Kidney (tissue), 14 donors: Measurements from ENCODE around the gene RRP1. TPM values are rescaled to one million over a fixed set of nuclear protein-coding genes. Genes with fewer than 3 reads are reported as not detected.

Experiments used
- DNase-seq, 5 donors: peaks; one replicate each; pipeline ENCODE4 v3.0.0-alpha.2; 2013 to 2020
- FAIRE-seq: peaks from 2 replicates; lab custom pipeline; 2012; peaks lifted over from hg19 to GRCh38; lab: Jason Lieb, UNC
- H3K27ac ChIP-seq, 2 donors: one replicate each; pipeline ENCODE4 v1.7.0; 2013; ENCODE audit warnings: low read depth in 2 of 2, low read length in 2 of 2, inconsistent platforms in 1 of 2
- H3K27me3 ChIP-seq: one replicate; pipeline ENCODE4 v1.7.1; 2013; ENCODE audit warnings: low read length, inconsistent platforms; ENCODE audit not compliant: control insufficient read depth, insufficient read depth
- H3K36me3 ChIP-seq, 3 donors: one replicate each; pipeline versions ENCODE4 v1.7.0 to v1.7.1; 2013; ENCODE audit warnings: low read length in 3 of 3, control low read depth in 1 of 3, inconsistent platforms in 1 of 3; ENCODE audit not compliant: insufficient read depth in 3 of 3, control insufficient read depth in 2 of 3
- H3K4me1 ChIP-seq, 3 donors: one replicate each; pipeline versions ENCODE4 v1.7.0 to v1.7.1; 2013; ENCODE audit warnings: low read length in 3 of 3, inconsistent platforms in 1 of 3, low read depth in 1 of 3; ENCODE audit not compliant: control insufficient read depth in 2 of 3, insufficient read depth in 2 of 3
- H3K4me3 ChIP-seq, 3 donors: one replicate each; pipeline versions ENCODE4 v1.7.0 to v1.8.1; 2013; ENCODE audit warnings: low read length in 3 of 3, control low read depth in 1 of 3, inconsistent platforms in 1 of 3
- H3K9ac ChIP-seq, 3 donors: one replicate each; pipeline versions ENCODE4 v1.7.0 to v1.7.1; 2013; ENCODE audit warnings: low read length in 3 of 3, control low read depth in 1 of 3, inconsistent platforms in 1 of 3
- H3K9me3 ChIP-seq, 3 donors: one replicate each; pipeline versions ENCODE4 v1.7.0 to v1.7.1; 2013; ENCODE audit warnings: low read length in 3 of 3, control low read depth in 1 of 3, inconsistent platforms in 1 of 3; ENCODE audit not compliant: control insufficient read depth in 2 of 3, insufficient read depth in 1 of 3
- intact Hi-C: fragments of 100-400 bp; cut with DNase I; formaldehyde crosslinking; loops from one replicate; pipeline ENCODE4 v1.11.1; 2022
- polyA plus RNA-seq: library from polyadenylated mRNA; stranded (reverse); fragments of 350-450 nt; fragmentation: Illumina TruSeq; extraction: RNeasy Lipid Tissue Mini Kit (QIAGEN cat#74804); gene quantifications from one replicate; pipeline ENCODE4 v1.2.3, GENCODE V29; 2014; ENCODE audit warnings: low read depth, low replicate concordance; ENCODE audit not compliant: insufficient read depth
- total RNA-seq: library from RNA; stranded (reverse); fragmentation: NEBNext Ultra II Directional; extraction: Animal tissue kit (Norgen Biotek cat#: 25700); gene quantifications from one replicate; pipeline ENCODE4 v1.2.1, GENCODE V29; 2021
- TF ChIP-seq, protein P1 (sequence below): IDR thresholded peaks from 3 replicates; pipeline ENCODE4 v1.5.1; 2012; ENCODE audit warnings: mild to moderate bottlenecking, moderate library complexity, borderline replicate concordance; ENCODE audit not compliant: insufficient read depth; ENCODE audit errors: extremely low read depth
- donor health status: control.
- donor health status: control.
- donor health status: control.
- donor health status: control.
- donor health status: control.
- donor health status: DM: yes; HTN: yes; CAD: no.
- donor health status: Normal renal cell carcinoma (clear cell type).

RRP1 gene
- total and polyA plus RNA-seq, 2 donors from 2014 or later, result 12.9 to 18.7 TPM

GRCh38 chr21:43806017-43806710 lies 16.8 kb downstream of the RRP1 start:
- peaks cover 0 to 8% (median 0%) of the 10 kb centered on the region in 3 donors for H3K36me3 ChIP-seq
- no peak for FAIRE-seq
- H3K27me3 ChIP-seq, result no peaks in the 10 kb centered on the region
- no peak overlapping the region for H3K27ac ChIP-seq
- no peaks in the 10 kb centered on the region for H3K9me3 ChIP-seq
- H3K9ac ChIP-seq, result no peak overlapping the region
- TF ChIP-seq, protein P1, sequence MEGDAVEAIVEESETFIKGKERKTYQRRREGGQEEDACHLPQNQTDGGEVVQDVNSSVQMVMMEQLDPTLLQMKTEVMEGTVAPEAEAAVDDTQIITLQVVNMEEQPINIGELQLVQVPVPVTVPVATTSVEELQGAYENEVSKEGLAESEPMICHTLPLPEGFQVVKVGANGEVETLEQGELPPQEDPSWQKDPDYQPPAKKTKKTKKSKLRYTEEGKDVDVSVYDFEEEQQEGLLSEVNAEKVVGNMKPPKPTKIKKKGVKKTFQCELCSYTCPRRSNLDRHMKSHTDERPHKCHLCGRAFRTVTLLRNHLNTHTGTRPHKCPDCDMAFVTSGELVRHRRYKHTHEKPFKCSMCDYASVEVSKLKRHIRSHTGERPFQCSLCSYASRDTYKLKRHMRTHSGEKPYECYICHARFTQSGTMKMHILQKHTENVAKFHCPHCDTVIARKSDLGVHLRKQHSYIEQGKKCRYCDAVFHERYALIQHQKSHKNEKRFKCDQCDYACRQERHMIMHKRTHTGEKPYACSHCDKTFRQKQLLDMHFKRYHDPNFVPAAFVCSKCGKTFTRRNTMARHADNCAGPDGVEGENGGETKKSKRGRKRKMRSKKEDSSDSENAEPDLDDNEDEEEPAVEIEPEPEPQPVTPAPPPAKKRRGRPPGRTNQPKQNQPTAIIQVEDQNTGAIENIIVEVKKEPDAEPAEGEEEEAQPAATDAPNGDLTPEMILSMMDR, result no peak
- H3K4me1 ChIP-seq, result peaks cover 0 to 7% (median 0%) of the 10 kb centered on the region in 3 donors
- no peak overlapping the region for H3K4me3 ChIP-seq
- intact Hi-C loops, result no loop called here
- DNase-seq, result no peak

DNA sequence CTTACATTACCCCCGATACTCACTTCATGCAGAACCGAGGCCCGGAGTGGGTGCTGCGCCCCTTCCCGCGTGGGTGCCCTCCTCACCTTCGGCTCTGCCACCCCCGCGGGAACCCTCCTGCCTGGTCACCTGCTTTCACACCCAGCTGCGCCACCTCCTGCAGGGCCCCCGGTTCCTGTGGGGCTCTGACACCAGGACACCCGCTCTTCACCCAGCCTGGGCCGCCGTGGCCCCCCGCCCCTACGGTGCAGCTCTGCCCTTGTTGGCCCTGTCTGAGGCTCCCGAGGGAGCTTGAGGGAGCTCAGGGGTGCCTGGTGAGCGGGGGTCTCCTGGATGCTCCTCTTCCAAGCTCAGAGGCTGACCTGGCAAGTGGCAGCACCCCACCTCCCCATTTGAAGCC lies 19.0 kb downstream of the RRP1 start:
- no peaks in the 10 kb centered on the region for H3K36me3 ChIP-seq
- no peaks in the 10 kb centered on the region for H3K27me3 ChIP-seq
- peak in 1 of 5 donors; percentile 77 for DNase-seq
- no peaks in the 10 kb centered on the region for H3K9me3 ChIP-seq
- intact Hi-C loops, result no loop called here
- no peak overlapping the region for H3K9ac ChIP-seq
- TF ChIP-seq, protein P1, result no peak
- H3K4me1 ChIP-seq, result peaks cover 0 to 7% (median 0%) of the 10 kb centered on the region in 3 donors
- no peak overlapping the region for H3K27ac ChIP-seq
- no peak overlapping the region for H3K4me3 ChIP-seq
- no peak for FAIRE-seq

GRCh38 chr21:43808832-43809251 lies 19.5 kb downstream of the RRP1 start:
- DNase-seq, result peak in 1 of 5 donors; percentile 65

More at GRCh38 chr21:43808832-43809251, 19.5 kb downstream of the RRP1 start:
- intact Hi-C loops, result no loop called here
- FAIRE-seq, result no peak
- Histone ChIP-seq H3K27ac (no peak overlapping the region), H3K9me3 (no peaks in the 10 kb centered on the region), H3K4me1 (peaks cover 0 to 7% (median 0%) of the 10 kb centered on the region in 3 donors), H3K27me3 (no peaks in the 10 kb centered on the region), H3K4me3 (no peak overlapping the region), H3K9ac (no peak overlapping the region), H3K36me3 (no peaks in the 10 kb centered on the region)
- TF ChIP-seq, protein P1, result no peak
